Measurements from ENCODE around the gene CALU. TPM values are rescaled to one million over a fixed set of nuclear protein-coding genes. Genes with fewer than 3 reads are reported as not detected.
A peak's percentile ranks its signal among the peaks of the same experiment; 100 is the strongest.

Gene CALU
- polyA plus RNA-seq, 4 donors: 6.0 to 75.3 (median 23.9) TPM

DNA sequence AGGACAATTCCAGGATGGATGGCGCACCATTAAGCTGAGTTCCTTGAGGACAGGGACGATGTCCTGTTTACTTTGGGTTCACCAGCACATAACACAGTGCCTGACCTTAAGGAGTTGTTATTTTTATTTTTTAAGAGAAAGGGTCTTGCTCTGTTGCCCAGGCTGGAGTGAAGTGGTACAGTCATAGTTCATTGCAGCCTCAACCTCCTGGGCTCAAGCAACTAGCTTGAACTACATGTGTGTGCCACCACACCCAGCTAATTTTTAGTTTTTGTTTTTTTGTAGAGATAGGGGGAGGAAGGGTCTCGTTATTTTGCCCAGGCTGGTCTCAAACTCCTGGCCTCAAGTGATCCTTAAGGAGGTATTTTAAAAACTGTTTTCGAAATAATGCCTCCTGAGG lies 1.7 kb upstream of the CALU start:
- peaks cover 0 to 19% (median 9%) of the 10 kb centered on the region in 3 donors for H3K4me1 ChIP-seq (ENCODE audit: control insufficient read depth in 3 of 3, insufficient read depth in 2 of 3, low read depth in 1 of 3, low read length in 2 of 3)
- H3K27me3 ChIP-seq (ENCODE audit: control insufficient read depth in 3 of 3, insufficient read depth in 3 of 3, low read length in 3 of 3): peaks cover 0 to 3% (median 0%) of the 10 kb centered on the region in 3 donors
- no peak overlapping the region for H3K27ac ChIP-seq (ENCODE audit: low read depth in 1 of 3, low read length in 2 of 3)
- 85 to 92% (median 90%) methylated on average over 4 of the region's 4 CpGs for whole genome bisulfite sequencing, 3 donors
- FAIRE-seq (no peak), DNase-seq (no peak)
- H3K9me3 ChIP-seq (ENCODE audit: control insufficient read depth in 2 of 2, insufficient read depth in 1 of 2, low read depth in 1 of 2, low read length in 1 of 2): no peaks in the 10 kb centered on the region
- H3K4me3 ChIP-seq (ENCODE audit: low read depth in 1 of 3, low read length in 3 of 3): no peak overlapping the region
- no peaks in the 10 kb centered on the region for H3K36me3 ChIP-seq (ENCODE audit: control insufficient read depth in 3 of 3, insufficient read depth in 2 of 3, low read depth in 1 of 3, low read length in 3 of 3)

DNA sequence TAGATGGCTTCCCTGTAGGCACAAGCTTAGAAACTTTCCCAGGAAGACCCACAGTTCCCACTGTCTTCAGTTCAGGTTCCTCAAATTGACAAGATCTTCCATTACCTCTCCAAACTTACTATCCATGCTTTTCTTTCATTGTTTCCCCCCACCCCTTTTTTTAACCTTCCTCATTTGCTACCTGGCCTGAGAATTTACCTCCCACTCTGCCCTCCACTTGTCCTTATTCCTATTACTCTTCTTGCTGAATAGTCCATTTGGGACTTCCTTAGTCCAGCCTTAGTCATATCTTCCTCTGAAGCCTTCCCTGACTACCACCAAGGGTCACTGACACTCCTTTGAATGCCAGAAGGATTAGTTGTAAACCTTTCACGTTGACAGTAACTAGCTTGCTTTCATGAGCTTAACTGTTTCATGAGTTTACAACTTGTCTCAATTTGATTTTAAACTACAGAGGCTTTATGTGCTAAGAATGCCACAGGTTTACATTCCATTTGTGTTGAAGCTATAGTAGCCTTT lies 1.2 kb upstream of the CALU start:
- DNase-seq (peak in 1 of 2 donors; percentile 48), FAIRE-seq (no peak)
- peak overlapping the region in 1 of 3 donors; percentile 96 for H3K27ac ChIP-seq (ENCODE audit: low read depth in 1 of 3, low read length in 2 of 3)

DNA sequence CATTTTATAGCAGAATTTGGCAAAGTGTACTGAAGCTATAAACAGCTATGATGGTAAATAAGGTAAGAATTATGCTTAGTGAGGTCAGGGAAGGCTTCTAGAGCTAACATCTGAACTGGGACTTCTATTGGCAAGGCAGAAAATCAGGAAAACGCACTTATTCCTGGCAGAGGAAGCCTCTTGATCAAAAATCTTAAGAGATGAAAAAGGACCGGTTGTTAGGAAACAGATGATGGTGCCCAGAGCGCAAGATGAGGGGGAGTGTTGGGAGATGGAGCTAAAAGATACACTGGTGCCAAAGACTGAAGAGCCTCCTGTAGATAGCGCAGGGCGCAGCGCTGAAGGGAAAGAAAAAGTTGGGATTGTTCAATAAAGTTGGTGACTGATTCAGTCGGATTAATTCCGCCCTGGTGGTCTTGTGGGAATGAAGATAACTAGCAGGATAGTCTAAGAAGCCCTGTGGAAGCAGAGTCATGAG lies 550 bp upstream of the CALU start:
- DNase-seq: no peak
- WGBS, 3 donors: 2 to 5% (median 5%) methylated on average over 8 of the region's 8 CpGs
- Histone ChIP-seq H3K27ac (ENCODE audit: low read depth in 1 of 3, low read length in 2 of 3) (peak overlapping the region; percentile 44 to 96 (median 89)), H3K27me3 (ENCODE audit: control insufficient read depth in 3 of 3, insufficient read depth in 3 of 3, low read length in 3 of 3) (peaks cover 0 to 3% (median 0%) of the 10 kb centered on the region in 3 donors), H3K4me3 (ENCODE audit: low read depth in 1 of 3, low read length in 3 of 3) (peak overlapping the region; percentile 84 to 100 (median 97)), H3K9me3 (ENCODE audit: control insufficient read depth in 2 of 2, insufficient read depth in 1 of 2, low read depth in 1 of 2, low read length in 1 of 2) (no peaks in the 10 kb centered on the region), H3K36me3 (ENCODE audit: control insufficient read depth in 3 of 3, insufficient read depth in 2 of 3, low read depth in 1 of 3, low read length in 3 of 3) (peaks cover 0 to 2% (median 0%) of the 10 kb centered on the region in 3 donors), H3K4me1 (ENCODE audit: control insufficient read depth in 3 of 3, insufficient read depth in 2 of 3, low read depth in 1 of 3, low read length in 2 of 3) (peaks cover 0 to 19% (median 10%) of the 10 kb centered on the region in 3 donors)
- FAIRE-seq: no peak

More for the DNA sequence above, 1.2 kb upstream of the CALU start:
- peaks cover 0 to 19% (median 10%) of the 10 kb centered on the region in 3 donors for H3K4me1 ChIP-seq (ENCODE audit: control insufficient read depth in 3 of 3, insufficient read depth in 2 of 3, low read depth in 1 of 3, low read length in 2 of 3)
- no peak overlapping the region for H3K4me3 ChIP-seq (ENCODE audit: low read depth in 1 of 3, low read length in 3 of 3)
- peaks cover 0 to 3% (median 0%) of the 10 kb centered on the region in 3 donors for H3K27me3 ChIP-seq (ENCODE audit: control insufficient read depth in 3 of 3, insufficient read depth in 3 of 3, low read length in 3 of 3)
- WGBS, 3 donors: 26 to 38% (median 29%) methylated on average over 1 of the region's 1 CpG
- no peaks in the 10 kb centered on the region for H3K36me3 ChIP-seq (ENCODE audit: control insufficient read depth in 3 of 3, insufficient read depth in 2 of 3, low read depth in 1 of 3, low read length in 3 of 3)
- H3K9me3 ChIP-seq (ENCODE audit: control insufficient read depth in 2 of 2, insufficient read depth in 1 of 2, low read depth in 1 of 2, low read length in 1 of 2): no peaks in the 10 kb centered on the region

DNA sequence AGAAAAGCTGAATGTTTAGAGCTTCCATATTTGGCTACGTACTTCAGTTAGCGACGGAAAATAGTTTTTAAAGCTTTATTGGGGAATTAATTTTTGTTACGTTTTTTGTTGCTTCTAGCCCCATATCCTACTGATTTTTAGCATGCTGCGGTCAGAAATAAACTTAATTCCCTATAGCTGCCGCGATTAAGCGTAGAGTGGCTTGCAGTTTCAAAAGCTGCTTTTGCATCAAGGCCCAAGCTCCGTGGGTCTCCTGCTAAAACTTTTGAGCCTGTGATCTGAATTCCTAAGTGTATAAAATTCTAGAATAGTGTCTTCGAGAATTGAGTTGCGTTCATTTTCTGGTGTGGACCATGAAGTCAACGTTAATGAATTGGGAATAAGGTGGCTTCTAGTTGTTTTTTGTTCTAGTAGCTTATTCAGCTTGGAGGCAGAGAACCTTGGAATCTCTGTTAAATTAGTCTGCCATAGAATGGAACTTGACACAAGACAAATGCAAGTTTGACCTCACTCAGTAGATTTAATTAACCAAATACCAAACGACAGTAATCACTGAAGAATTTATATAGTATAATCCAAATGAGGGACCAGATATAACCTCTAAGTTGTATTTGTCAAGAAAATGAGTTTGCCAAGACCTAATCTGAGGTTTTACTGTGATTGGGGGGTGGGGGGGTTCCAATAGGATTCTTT lies 977 bp downstream of the CALU start:
- peak overlapping the region in 2 of 3 donors; percentile 96 to 97 for H3K27ac ChIP-seq (ENCODE audit: low read depth in 1 of 3, low read length in 2 of 3)
- WGBS, 3 donors: 6 to 8% (median 7%) methylated on average over 13 of the region's 13 CpGs
- peaks cover 0 to 4% (median 0%) of the 10 kb centered on the region in 3 donors for H3K36me3 ChIP-seq (ENCODE audit: control insufficient read depth in 3 of 3, insufficient read depth in 2 of 3, low read depth in 1 of 3, low read length in 3 of 3)
- no peaks in the 10 kb centered on the region for H3K9me3 ChIP-seq (ENCODE audit: control insufficient read depth in 2 of 2, insufficient read depth in 1 of 2, low read depth in 1 of 2, low read length in 1 of 2)
- FAIRE-seq (no peak), DNase-seq (peak in 1 of 2 donors; percentile 26)
- H3K27me3 ChIP-seq (ENCODE audit: control insufficient read depth in 3 of 3, insufficient read depth in 3 of 3, low read length in 3 of 3): no peaks in the 10 kb centered on the region
- H3K4me3 ChIP-seq (ENCODE audit: low read depth in 1 of 3, low read length in 3 of 3): peak overlapping the region; percentile 84 to 100 (median 97)
- peaks cover 0 to 19% (median 10%) of the 10 kb centered on the region in 3 donors for H3K4me1 ChIP-seq (ENCODE audit: control insufficient read depth in 3 of 3, insufficient read depth in 2 of 3, low read depth in 1 of 3, low read length in 2 of 3)

DNA sequence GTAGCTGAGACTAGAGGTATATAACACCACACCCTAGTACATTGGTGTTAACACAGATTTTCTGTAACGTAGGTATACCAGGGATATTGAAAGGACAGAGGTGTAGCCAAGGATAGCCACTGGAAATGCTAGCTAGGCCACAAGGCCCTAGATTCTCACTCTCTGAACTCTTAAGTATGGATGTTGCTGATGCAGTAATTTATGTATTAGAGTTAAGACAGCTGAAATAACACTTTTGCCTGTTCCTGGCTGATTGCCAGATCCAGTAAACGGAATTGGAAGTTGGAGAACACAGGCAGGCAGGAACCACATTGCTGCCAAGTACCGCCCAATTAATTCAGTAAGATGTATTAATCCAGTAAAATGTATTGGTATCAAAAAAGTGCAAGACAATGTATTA lies 1.8 kb downstream of the CALU start:
- Histone ChIP-seq H3K27me3 (ENCODE audit: control insufficient read depth in 3 of 3, insufficient read depth in 3 of 3, low read length in 3 of 3) (no peaks in the 10 kb centered on the region), H3K9me3 (ENCODE audit: control insufficient read depth in 2 of 2, insufficient read depth in 1 of 2, low read depth in 1 of 2, low read length in 1 of 2) (no peaks in the 10 kb centered on the region), H3K4me3 (ENCODE audit: low read depth in 1 of 3, low read length in 3 of 3) (peak overlapping the region in 1 of 3 donors; percentile 100), H3K27ac (ENCODE audit: low read depth in 1 of 3, low read length in 2 of 3) (no peak overlapping the region), H3K36me3 (ENCODE audit: control insufficient read depth in 3 of 3, insufficient read depth in 2 of 3, low read depth in 1 of 3, low read length in 3 of 3) (peaks cover 0 to 4% (median 0%) of the 10 kb centered on the region in 3 donors), H3K4me1 (ENCODE audit: control insufficient read depth in 3 of 3, insufficient read depth in 2 of 3, low read depth in 1 of 3, low read length in 2 of 3) (peaks cover 0 to 19% (median 10%) of the 10 kb centered on the region in 3 donors)
- WGBS, 3 donors: 47 to 49% (median 47%) methylated on average over 3 of the region's 3 CpGs
- FAIRE-seq (no peak), DNase-seq (peak in 1 of 2 donors; percentile 10)

DNA sequence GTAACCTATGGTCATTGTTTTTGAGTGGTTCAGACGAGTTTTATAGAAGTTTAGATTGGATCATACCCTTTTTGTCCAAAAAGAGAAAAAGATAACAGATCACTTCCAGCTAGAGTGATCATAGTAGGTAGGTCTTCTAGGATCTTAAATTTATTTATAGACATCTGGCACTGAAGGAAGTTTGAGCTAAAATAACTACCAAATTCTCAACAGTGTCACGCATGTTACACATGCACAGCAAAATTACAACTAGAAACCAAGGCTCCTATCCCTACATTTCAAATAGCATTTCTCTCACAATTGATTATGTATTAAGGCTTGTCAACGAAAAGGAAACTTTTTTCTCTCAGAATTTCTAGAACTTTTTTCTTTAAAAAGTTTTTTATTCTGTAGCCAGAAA lies 2.3 kb downstream of the CALU start:
- 56 to 67% (median 62%) methylated on average over 3 of the region's 3 CpGs for WGBS, 3 donors
- DNase-seq (no peak), FAIRE-seq (no peak)
- H3K4me3 ChIP-seq (ENCODE audit: low read depth in 1 of 3, low read length in 3 of 3): no peak overlapping the region
- peaks cover 0 to 19% (median 10%) of the 10 kb centered on the region in 3 donors for H3K4me1 ChIP-seq (ENCODE audit: control insufficient read depth in 3 of 3, insufficient read depth in 2 of 3, low read depth in 1 of 3, low read length in 2 of 3)
- no peaks in the 10 kb centered on the region for H3K9me3 ChIP-seq (ENCODE audit: control insufficient read depth in 2 of 2, insufficient read depth in 1 of 2, low read depth in 1 of 2, low read length in 1 of 2)
- no peaks in the 10 kb centered on the region for H3K27me3 ChIP-seq (ENCODE audit: control insufficient read depth in 3 of 3, insufficient read depth in 3 of 3, low read length in 3 of 3)
- peaks cover 0 to 6% (median 0%) of the 10 kb centered on the region in 3 donors for H3K36me3 ChIP-seq (ENCODE audit: control insufficient read depth in 3 of 3, insufficient read depth in 2 of 3, low read depth in 1 of 3, low read length in 3 of 3)
- H3K27ac ChIP-seq (ENCODE audit: low read depth in 1 of 3, low read length in 2 of 3): no peak overlapping the region

DNA sequence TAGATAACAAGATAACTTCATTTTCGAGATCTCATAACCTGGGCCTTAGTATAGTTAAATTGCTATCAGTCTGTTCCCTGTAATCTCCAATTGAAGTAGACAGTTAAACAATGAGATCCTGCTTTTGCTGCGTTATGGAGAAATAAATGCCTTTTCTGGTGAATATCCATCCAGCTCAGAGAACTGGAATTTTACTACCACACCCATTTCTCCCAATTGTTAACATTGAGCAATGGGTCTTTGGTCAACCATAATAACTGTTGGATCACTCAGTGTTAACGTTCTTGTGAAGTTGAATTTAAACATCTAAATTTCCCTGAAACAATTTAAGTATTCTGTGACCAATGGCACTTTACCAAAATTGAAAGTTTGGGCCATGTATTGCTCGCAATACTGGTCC lies 3.0 kb downstream of the CALU start:
- H3K27me3 ChIP-seq (ENCODE audit: control insufficient read depth in 3 of 3, insufficient read depth in 3 of 3, low read length in 3 of 3): no peaks in the 10 kb centered on the region
- WGBS, 3 donors: 62 to 67% (median 63%) methylated on average over 4 of the region's 4 CpGs
- no peak overlapping the region for H3K27ac ChIP-seq (ENCODE audit: low read depth in 1 of 3, low read length in 2 of 3)
- no peak for FAIRE-seq
- H3K9me3 ChIP-seq (ENCODE audit: control insufficient read depth in 2 of 2, insufficient read depth in 1 of 2, low read depth in 1 of 2, low read length in 1 of 2): no peaks in the 10 kb centered on the region
- H3K36me3 ChIP-seq (ENCODE audit: control insufficient read depth in 3 of 3, insufficient read depth in 2 of 3, low read depth in 1 of 3, low read length in 3 of 3): peaks cover 0 to 8% (median 0%) of the 10 kb centered on the region in 3 donors
- H3K4me1 ChIP-seq (ENCODE audit: control insufficient read depth in 3 of 3, insufficient read depth in 2 of 3, low read depth in 1 of 3, low read length in 2 of 3): peaks cover under 1 to 19% (median 11%) of the 10 kb centered on the region in 3 donors
- DNase-seq: no peak
- H3K4me3 ChIP-seq (ENCODE audit: low read depth in 1 of 3, low read length in 3 of 3): no peak overlapping the region

DNA sequence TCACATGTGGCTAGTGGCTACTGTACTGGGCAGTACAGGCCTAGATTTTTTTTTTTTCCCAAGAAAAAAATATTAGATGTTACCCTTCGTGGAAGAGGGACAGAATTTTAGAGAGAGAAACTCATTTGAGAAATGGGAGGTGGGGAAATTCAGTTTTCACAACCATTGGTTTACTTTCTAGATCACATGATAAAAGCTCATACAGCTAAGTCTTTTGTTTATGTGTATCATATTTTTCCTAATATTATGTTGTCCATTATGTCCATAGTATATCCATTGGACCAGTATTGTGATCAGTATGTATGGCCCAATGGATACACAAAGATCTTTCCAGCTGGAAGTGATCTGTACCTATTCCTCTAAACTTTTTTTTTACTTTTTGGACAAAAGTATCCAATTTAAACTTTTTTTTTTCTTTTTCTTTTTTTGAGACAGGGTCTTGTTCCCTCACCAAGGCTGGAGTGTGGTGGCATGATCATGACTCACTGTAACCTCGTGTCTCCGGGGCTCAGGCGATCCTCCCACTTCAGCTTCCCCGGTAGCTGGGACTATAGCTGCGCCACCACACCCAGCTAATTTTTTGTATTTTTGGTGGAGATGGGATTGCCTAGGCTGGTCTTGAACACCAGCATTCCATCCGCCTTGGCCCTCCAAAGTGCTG lies 4.1 kb downstream of the CALU start:
- Histone ChIP-seq H3K27me3 (ENCODE audit: control insufficient read depth in 3 of 3, insufficient read depth in 3 of 3, low read length in 3 of 3) (no peaks in the 10 kb centered on the region), H3K36me3 (ENCODE audit: control insufficient read depth in 3 of 3, insufficient read depth in 2 of 3, low read depth in 1 of 3, low read length in 3 of 3) (peaks cover 0 to 8% (median 0%) of the 10 kb centered on the region in 3 donors), H3K27ac (ENCODE audit: low read depth in 1 of 3, low read length in 2 of 3) (no peak overlapping the region), H3K4me3 (ENCODE audit: low read depth in 1 of 3, low read length in 3 of 3) (no peak overlapping the region), H3K4me1 (ENCODE audit: control insufficient read depth in 3 of 3, insufficient read depth in 2 of 3, low read depth in 1 of 3, low read length in 2 of 3) (peaks cover 2 to 15% (median 13%) of the 10 kb centered on the region in 3 donors), H3K9me3 (ENCODE audit: control insufficient read depth in 2 of 2, insufficient read depth in 1 of 2, low read depth in 1 of 2, low read length in 1 of 2) (no peaks in the 10 kb centered on the region)
- DNase-seq: no peak
- WGBS, 3 donors: 90 to 96% (median 90%) methylated on average over 7 of the region's 7 CpGs
- no peak for FAIRE-seq

Data from small intestine (tissue), 7 donors.